ENCODE results near the gene SLC9A9.

Gene SLC9A9

DNA sequence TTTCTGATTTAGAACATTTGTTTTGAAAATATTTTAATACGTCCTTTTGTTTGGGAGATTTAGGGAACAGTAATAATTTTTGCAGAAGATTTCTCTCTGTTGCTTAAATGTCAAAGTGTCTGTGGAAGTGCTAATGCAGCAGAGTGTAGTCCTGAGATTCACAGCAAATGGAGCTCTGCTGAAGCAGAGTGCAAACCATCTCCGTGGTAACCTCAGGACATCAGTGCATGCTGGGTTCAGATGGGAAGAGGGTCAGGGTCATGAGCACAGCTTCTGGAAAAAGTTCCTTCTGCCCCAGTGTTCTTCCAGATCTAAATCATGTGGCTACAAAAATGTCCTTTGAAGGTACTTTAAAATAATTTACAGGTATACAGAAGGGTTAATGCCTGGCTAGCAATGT lies 39.9 kb upstream of the SLC9A9 start:
- TF ChIP-seq, protein P1, sequence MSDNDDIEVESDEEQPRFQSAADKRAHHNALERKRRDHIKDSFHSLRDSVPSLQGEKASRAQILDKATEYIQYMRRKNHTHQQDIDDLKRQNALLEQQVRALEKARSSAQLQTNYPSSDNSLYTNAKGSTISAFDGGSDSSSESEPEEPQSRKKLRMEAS (IDR thresholded peaks at IDR 0.05; ENCODE audit: low read depth, low read length) = no peak
- TF ChIP-seq POLR2A (IDR thresholded peaks at IDR 0.05; ENCODE audit: extremely low read depth, insufficient read length) = no peak
- TF ChIP-seq, protein P2, sequence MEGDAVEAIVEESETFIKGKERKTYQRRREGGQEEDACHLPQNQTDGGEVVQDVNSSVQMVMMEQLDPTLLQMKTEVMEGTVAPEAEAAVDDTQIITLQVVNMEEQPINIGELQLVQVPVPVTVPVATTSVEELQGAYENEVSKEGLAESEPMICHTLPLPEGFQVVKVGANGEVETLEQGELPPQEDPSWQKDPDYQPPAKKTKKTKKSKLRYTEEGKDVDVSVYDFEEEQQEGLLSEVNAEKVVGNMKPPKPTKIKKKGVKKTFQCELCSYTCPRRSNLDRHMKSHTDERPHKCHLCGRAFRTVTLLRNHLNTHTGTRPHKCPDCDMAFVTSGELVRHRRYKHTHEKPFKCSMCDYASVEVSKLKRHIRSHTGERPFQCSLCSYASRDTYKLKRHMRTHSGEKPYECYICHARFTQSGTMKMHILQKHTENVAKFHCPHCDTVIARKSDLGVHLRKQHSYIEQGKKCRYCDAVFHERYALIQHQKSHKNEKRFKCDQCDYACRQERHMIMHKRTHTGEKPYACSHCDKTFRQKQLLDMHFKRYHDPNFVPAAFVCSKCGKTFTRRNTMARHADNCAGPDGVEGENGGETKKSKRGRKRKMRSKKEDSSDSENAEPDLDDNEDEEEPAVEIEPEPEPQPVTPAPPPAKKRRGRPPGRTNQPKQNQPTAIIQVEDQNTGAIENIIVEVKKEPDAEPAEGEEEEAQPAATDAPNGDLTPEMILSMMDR (IDR thresholded peaks at IDR 0.05; ENCODE audit: low read depth, low read length) = no peak
- no peak overlapping the region for H3K4me3 ChIP-seq (ENCODE audit: low read depth, low read length)
- no peak for DNase-seq (ENCODE audit: low read depth)

DNA sequence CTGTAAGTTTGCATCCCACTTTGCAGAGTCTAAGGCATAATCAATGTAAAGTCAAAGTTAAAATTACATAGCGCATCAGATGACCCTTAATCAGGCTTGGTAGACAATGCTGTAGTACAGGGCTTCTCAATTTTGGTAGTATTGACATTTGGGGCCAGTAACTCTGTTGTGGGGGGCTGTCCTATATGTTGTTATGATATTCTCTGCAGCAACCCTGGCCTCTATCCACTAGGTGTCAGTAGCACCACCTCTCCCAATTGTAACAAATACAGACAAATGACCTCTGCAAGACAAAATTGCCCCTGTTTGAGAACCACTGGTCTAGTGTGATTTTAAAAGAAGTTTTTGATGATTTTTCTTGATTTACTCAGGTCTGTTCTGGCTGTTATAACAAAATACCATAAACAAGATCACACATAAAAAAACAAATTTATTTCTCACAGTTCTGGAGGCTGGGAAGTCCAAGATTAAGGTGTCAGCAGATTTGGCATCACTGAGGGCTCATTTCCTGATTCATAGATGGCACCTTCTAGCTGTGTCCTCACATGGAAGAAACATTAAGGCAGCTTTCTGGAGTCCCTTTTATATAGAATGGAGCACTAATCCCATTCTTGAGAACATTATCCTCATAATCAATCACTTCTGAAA lies 37.6 kb upstream of the SLC9A9 start:
- peak; percentile 53 for DNase-seq (ENCODE audit: low read depth)
- no peak for TF ChIP-seq MYC (IDR thresholded peaks at IDR 0.05; ENCODE audit: low read depth, low read length)
- TF ChIP-seq, protein P1 (IDR thresholded peaks at IDR 0.05; ENCODE audit: low read depth, low read length) = no peak
- TF ChIP-seq, protein P2 (IDR thresholded peaks at IDR 0.05; ENCODE audit: low read depth, low read length) = peak; percentile 72
- no peak for TF ChIP-seq POLR2A (IDR thresholded peaks at IDR 0.05; ENCODE audit: extremely low read depth, insufficient read length)
- H3K4me3 ChIP-seq (ENCODE audit: low read depth, low read length) = no peak overlapping the region

DNA sequence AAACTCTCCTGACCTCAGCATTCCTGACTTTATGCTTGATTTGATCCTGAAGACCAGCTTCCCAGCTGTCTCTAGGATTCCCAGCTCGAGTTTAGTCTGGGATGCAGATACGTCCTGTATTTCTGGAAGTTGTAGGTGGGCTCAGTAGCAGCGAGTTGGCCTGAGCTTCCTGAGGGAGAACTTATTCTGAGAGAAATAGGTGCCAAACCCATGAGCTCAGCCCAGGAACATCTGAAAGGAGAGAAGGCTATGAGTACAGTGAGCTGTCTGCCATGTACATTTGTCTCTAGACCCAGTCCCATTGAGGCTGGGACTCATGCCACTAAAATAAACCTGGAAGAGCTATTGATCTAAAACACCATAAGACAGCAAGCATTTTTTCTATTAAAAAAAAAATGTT lies 36.6 kb upstream of the SLC9A9 start:
- TF ChIP-seq, protein P2 (IDR thresholded peaks at IDR 0.05; ENCODE audit: low read depth, low read length) = no peak
- TF ChIP-seq POLR2A (IDR thresholded peaks at IDR 0.05; ENCODE audit: extremely low read depth, insufficient read length) = no peak
- TF ChIP-seq MYC (IDR thresholded peaks at IDR 0.05; ENCODE audit: low read depth, low read length) = no peak
- TF ChIP-seq, protein P1 (IDR thresholded peaks at IDR 0.05; ENCODE audit: low read depth, low read length) = no peak
- DNase-seq (ENCODE audit: low read depth) = no peak
- no peak overlapping the region for H3K4me3 ChIP-seq (ENCODE audit: low read depth, low read length)

DNA sequence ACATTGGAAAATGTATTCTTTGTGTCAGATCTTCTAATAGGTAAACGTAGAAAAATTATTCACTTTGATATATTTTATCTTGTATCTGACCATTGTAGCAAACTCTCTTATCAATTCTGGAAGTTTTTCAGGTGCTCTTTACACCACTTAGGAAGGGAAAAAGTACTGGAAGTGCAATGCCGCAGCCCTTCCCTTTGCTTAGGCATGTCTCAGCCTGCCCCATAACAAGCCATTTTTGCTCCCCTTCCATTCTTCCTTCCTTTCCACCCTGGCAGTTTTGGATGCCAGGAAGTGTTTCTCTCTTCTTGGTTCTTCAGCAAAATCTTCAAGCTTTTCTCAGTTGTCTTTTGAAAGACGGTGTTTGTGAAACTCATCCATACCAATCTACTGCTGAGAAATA lies 34.9 kb upstream of the SLC9A9 start:
- TF ChIP-seq MYC (IDR thresholded peaks at IDR 0.05; ENCODE audit: low read depth, low read length) = no peak
- TF ChIP-seq, protein P1 (IDR thresholded peaks at IDR 0.05; ENCODE audit: low read depth, low read length) = no peak
- no peak for TF ChIP-seq POLR2A (IDR thresholded peaks at IDR 0.05; ENCODE audit: extremely low read depth, insufficient read length)
- TF ChIP-seq, protein P2 (IDR thresholded peaks at IDR 0.05; ENCODE audit: low read depth, low read length) = no peak
- no peak for DNase-seq (ENCODE audit: low read depth)
- no peak overlapping the region for H3K4me3 ChIP-seq (ENCODE audit: low read depth, low read length)

DNA sequence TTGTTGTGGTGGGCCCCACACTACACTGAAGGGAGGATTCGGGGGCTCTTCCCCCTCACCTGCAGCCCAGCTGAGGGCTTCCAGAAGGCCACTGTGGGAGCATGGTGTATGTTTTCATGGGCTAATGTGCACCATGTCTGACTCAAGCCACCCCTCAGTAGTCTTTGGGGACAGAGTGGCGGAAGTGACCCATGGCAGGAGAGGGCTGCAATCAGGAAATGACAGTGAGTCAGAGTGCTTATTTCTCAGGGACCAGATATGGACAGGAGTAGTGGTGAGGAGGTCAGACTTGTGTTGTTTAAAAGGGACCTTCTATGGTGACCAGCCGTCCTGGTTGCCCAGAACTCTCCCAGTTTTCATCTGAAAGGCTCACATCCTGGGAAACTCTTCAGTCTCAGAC lies 32.8 kb upstream of the SLC9A9 start:
- DNase-seq (ENCODE audit: low read depth) = peak; percentile 3
- TF ChIP-seq, protein P2 (IDR thresholded peaks at IDR 0.05; ENCODE audit: low read depth, low read length) = no peak
- TF ChIP-seq MYC (IDR thresholded peaks at IDR 0.05; ENCODE audit: low read depth, low read length) (no peak), POLR2A (IDR thresholded peaks at IDR 0.05; ENCODE audit: extremely low read depth, insufficient read length) (no peak)
- TF ChIP-seq, protein P1 (IDR thresholded peaks at IDR 0.05; ENCODE audit: low read depth, low read length) = no peak
- no peak overlapping the region for H3K4me3 ChIP-seq (ENCODE audit: low read depth, low read length)

All from NB4 (cell line).